Left cardiac atrium (tissue), 4 donors: ENCODE data around the gene NR2F1. TPM values are rescaled to one million over a fixed set of nuclear protein-coding genes. Genes with fewer than 3 reads are reported as not detected.
A peak's percentile ranks its signal among the peaks of the same experiment; 100 is the strongest.

ENCODE experiments used
- ATAC-seq, 2 donors: fragments of 200-7000 bp; cut with Tn5 transposase; one replicate each; pipeline ENCODE4 v1.9.1; 2020; ENCODE audit warnings: mild to moderate bottlenecking in 2 of 2, moderate library complexity in 2 of 2
- DNase-seq: peaks from one replicate; pipeline ENCODE4 v3.0.0-alpha.2; 2020
- intact Hi-C, 2 donors: fragments of 100-400 bp; cut with DNase I; formaldehyde crosslinking; loops; one replicate each; pipeline versions ENCODE4 v1.14.1 to v1.15.1; 2022 to 2023
- total RNA-seq, 2 donors: library from RNA; stranded (reverse); fragmentation: NEBNext Ultra II Directional; extraction: Animal tissue kit (Norgen Biotek cat#: 25700); gene quantifications; one replicate each; pipeline ENCODE4 v1.2.1, GENCODE V29; 2021
- donor health status: DM: no; HTN: yes; CAD: no.
- donor health status: DM: no; HTN: yes; CAD: no; lungs with severe emphysema.
- donor health status: DM: yes; HTN: yes; CAD: no.
- donor health status: Dilated cardiomyopathy.

The NR2F1 gene
- total RNA-seq, 2 donors from 2014 or later = 17.9 to 41.8 TPM

GRCh38 chr5:93616538-93617174, 33.6 kb downstream of the NR2F1 start:
- ATAC-seq (no peak), DNase-seq (no peak)
- intact Hi-C loops = loop anchor here in 1 of 2 donors (10.0 kb wide), 1 partner anchor 278 kb away; no protein-coding TSS in a partner anchor

DNA sequence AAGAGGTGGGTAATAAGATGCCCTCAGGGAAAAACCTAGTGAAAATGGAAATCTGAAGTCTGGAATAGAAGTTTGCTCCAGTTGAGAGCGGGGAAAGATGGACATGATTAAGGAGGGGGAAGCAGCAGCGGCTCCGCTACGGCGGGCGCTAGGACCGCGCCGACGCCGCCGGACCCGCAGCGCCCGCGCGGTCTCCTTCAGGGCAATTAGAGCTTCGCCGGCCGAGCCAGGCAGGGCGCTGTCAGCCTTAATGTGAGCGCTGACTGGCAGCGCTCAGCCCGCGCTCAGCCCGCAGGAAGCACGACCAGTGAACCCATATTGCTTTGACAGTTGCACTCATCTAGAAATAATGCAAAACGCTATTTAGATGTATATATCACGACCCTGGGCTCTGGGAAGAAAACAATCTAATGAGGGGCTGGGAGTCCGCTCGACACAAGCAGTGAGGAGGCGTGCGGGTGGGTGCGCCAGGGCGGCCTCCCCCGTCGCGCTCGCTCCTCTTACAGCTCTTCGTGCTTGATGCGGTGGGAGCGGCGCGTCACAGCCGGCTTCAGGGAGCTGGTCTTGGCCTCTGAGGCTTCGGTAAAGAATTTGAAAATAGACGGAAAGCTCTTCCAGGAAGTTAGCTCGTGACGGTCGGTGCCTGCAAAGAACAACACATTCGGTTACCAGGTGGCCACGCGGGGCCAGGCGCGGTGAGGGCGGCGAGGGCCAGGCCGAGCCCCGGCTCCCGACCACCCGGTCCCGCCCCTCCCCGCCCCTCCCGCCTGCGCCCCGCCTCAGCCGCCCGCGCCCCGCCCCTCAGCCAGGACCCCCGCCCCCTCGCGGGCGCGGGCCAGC, 37.7 kb downstream of the NR2F1 start:
- intact Hi-C loops = loop anchor here in 1 of 2 donors (5.0 kb wide), 1 partner anchor 52 kb away; no protein-coding TSS in a partner anchor
- DNase-seq (peak; percentile 78), ATAC-seq (peak; percentile 93 to 94)

GRCh38 chr5:93621327-93621798, 38.3 kb downstream of the NR2F1 start:
- intact Hi-C loops = loop anchor here in 1 of 2 donors (5.0 kb wide), 1 partner anchor 51 kb away; no protein-coding TSS in a partner anchor
- DNase-seq = peak; percentile 88

GRCh38 chr5:93622240-93622885, 39.3 kb downstream of the NR2F1 start:
- intact Hi-C loops = loop anchor here in 1 of 2 donors (5.0 kb wide), 1 partner anchor 50 kb away; no protein-coding TSS in a partner anchor
- DNase-seq (no peak), ATAC-seq (peak in 1 of 2 donors; percentile 4)

More at GRCh38 chr5:93621327-93621798, 38.3 kb downstream of the NR2F1 start:
- peak; percentile 92 to 97 for ATAC-seq

GRCh38 chr5:93623153-93623552, 40.1 kb downstream of the NR2F1 start:
- intact Hi-C loops = loop anchor here in 1 of 2 donors (5.0 kb wide), 1 partner anchor 49 kb away; no protein-coding TSS in a partner anchor
- ATAC-seq = no peak
- DNase-seq = no peak

- DNase-seq = no peak
- intact Hi-C loops = no loop called here
- no peak for ATAC-seq
These were observed 43.8 kb downstream of the NR2F1 start for GRCh38 chr5:93626801-93627200.

DNA sequence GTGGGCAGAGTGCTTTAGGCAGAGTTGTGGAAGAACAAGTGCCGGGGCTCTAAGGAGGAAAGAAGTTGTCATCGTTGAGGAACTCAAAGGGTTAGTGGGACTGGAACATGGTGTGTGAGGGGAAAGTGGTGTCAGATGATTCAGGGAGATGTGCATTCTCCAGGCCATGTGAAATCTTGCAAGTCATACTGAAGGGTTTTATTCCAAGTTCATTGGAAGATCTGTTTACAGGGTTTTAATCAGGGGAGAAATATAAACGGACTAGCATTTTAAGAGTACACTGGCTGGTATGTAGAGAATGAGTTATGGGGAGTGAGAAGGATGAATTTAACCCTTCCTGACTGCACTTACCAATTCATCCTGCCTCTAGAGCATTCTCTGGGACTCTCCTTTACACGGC, 49.3 kb downstream of the NR2F1 start:
- DNase-seq (no peak), ATAC-seq (no peak)
- intact Hi-C loops = no loop called here

- no peak for ATAC-seq
- intact Hi-C loops = no loop called here
- no peak for DNase-seq
These were observed 53.0 kb downstream of the NR2F1 start for GRCh38 chr5:93635991-93636390.

GRCh38 chr5:93636837-93637236, 53.8 kb downstream of the NR2F1 start:
- ATAC-seq (no peak), DNase-seq (no peak)
- intact Hi-C loops = no loop called here

GRCh38 chr5:93637697-93638096, 54.7 kb downstream of the NR2F1 start:
- DNase-seq = no peak
- intact Hi-C loops = no loop called here
- ATAC-seq = no peak

DNA sequence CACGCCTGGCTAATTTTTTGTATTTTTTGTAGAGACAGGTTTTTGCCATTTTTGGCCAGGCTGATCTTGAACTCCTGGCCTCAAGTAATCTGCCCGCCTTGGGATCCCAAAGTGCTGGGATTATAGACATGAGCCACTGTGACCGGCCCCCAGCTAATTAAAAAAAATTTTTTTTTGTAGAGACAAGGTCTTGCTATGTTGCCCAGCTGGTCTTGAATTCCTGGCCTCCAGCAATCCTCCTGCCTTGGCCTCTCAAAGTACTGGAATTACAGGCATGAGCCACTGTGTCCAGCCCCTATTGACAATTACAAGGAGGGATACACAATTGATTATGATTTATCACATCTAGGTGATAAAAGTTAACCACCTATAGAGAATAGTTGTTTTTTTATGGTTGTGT, 59.5 kb downstream of the NR2F1 start:
- DNase-seq = no peak
- intact Hi-C loops = no loop called here
- no peak for ATAC-seq

Other genes starting within 250 kb of the NR2F1 start
- 10 to 100 TPM; 10.5 to 11.9 TPM for gene NR2F1-AS1, start 2.0 kb upstream of the NR2F1 start, total RNA-seq
- gene POU5F2, start 158.4 kb downstream of the NR2F1 start, total RNA-seq = under 1 TPM; 0.35 to 0.60 TPM